GM23338 (cell line): ENCODE data around the gene ZFP90. TPM values are rescaled to one million over a fixed set of nuclear protein-coding genes. Genes with fewer than 3 reads are reported as not detected.
"Not testable (repeated sequence)": the region's sequence is repeated elsewhere in the genome, so short reads cannot be mapped to it uniquely, and the experiment has no call there.

ENCODE experiments used
- ATAC-seq: fragments of 200-7000 bp; cut with Tn5 transposase; 3 replicates; pipeline ENCODE4 v1.9.1; 2020
- DNase-seq: peaks from one replicate; pipeline ENCODE4 v3.0.0-alpha.2; 2015; ENCODE audit warnings: low spot score
- H2AFZ ChIP-seq: fragments of 200-600 bp; sonication (generic); 2 replicates; pipeline ENCODE4 v1.8.0; 2016; ENCODE audit warnings: antibody characterized with exemption, mild to moderate bottlenecking, moderate library complexity
- H3F3A ChIP-seq: fragments of 200-600 bp; sonication (generic); replicated peaks from 2 replicates; pipeline ENCODE4 v1.8.0; 2017; ENCODE audit warnings: antibody characterized with exemption, mixed run types, low read depth
- H3K27ac ChIP-seq: fragments of 200-600 bp; sonication (generic); 2 replicates; pipeline ENCODE4 v1.6.1; 2016; ENCODE audit warnings: low read depth
- H3K27me3 ChIP-seq: fragments of 200-600 bp; sonication (generic); 2 replicates; pipeline ENCODE4 v1.8.0; 2016; ENCODE audit warnings: mild to moderate bottlenecking, mixed run types, moderate library complexity; ENCODE audit not compliant: insufficient read depth
- H3K36me3 ChIP-seq: fragments of 200-600 bp; sonication (generic); 2 replicates; pipeline ENCODE4 v1.8.0; 2016; ENCODE audit warnings: mild to moderate bottlenecking; ENCODE audit not compliant: insufficient read depth
- H3K4me1 ChIP-seq: fragments of 200-600 bp; sonication (generic); 2 replicates; pipeline ENCODE4 v1.8.0; 2016; ENCODE audit warnings: mild to moderate bottlenecking, moderate library complexity; ENCODE audit not compliant: insufficient read depth
- H3K4me2 ChIP-seq: fragments of 200-600 bp; sonication (generic); 2 replicates; pipeline ENCODE4 v1.7.1; 2017; ENCODE audit warnings: mixed run types
- H3K4me3 ChIP-seq: fragments of 200-600 bp; sonication (generic); 2 replicates; pipeline ENCODE4 v1.6.1; 2016; ENCODE audit warnings: mixed run types
- H3K79me2 ChIP-seq: fragments of 200-600 bp; sonication (generic); replicated peaks from 2 replicates; pipeline ENCODE4 v1.8.0; 2017; ENCODE audit warnings: mild to moderate bottlenecking; ENCODE audit not compliant: insufficient read depth
- H3K9me2 ChIP-seq: fragments of 200-600 bp; sonication (generic); 2 replicates; pipeline ENCODE4 v1.8.0; 2017; ENCODE audit not compliant: insufficient read depth
- H4K20me1 ChIP-seq: fragments of 200-600 bp; sonication (generic); replicated peaks from 2 replicates; pipeline ENCODE4 v1.8.0; 2017; ENCODE audit warnings: mild to moderate bottlenecking; ENCODE audit not compliant: insufficient read depth
- H3K27ac Mint-ChIP-seq: 2 replicates; pipeline ENCODE4 v1.8.0; 2020; ENCODE audit warnings: inconsistent platforms, mild to moderate bottlenecking, moderate library complexity, mixed read lengths
- H3K27me3 Mint-ChIP-seq: 3 replicates; pipeline ENCODE4 v1.8.0; 2022; ENCODE audit warnings: low read depth, mild to moderate bottlenecking, moderate library complexity, mixed read lengths, inconsistent platforms; ENCODE audit not compliant: insufficient read depth, poor library complexity
- H3K36me3 Mint-ChIP-seq: 3 replicates; pipeline ENCODE4 v1.8.0; 2021; ENCODE audit warnings: low read depth, mild to moderate bottlenecking, inconsistent platforms, moderate library complexity, mixed read lengths
- H3K4me1 Mint-ChIP-seq: 3 replicates; pipeline ENCODE4 v1.8.0; 2020; ENCODE audit warnings: mild to moderate bottlenecking, inconsistent platforms, mixed read lengths
- H3K4me3 Mint-ChIP-seq: 3 replicates; pipeline ENCODE4 v1.8.0; 2021; ENCODE audit warnings: moderate library complexity, mild to moderate bottlenecking, inconsistent platforms, mixed read lengths
- H3K9me3 Mint-ChIP-seq: 3 replicates; pipeline ENCODE4 v1.8.0; 2020; ENCODE audit warnings: moderate library complexity, mild to moderate bottlenecking, inconsistent platforms, mixed read lengths
- ETS1 ChIP-seq: IDR thresholded peaks from 2 replicates; pipeline ENCODE4 v1.6.1; 2016; ENCODE audit warnings: antibody characterized with exemption
- EZH2phosphoT487 ChIP-seq: fragments of 200-600 bp; sonication (generic); IDR thresholded peaks from one replicate; pipeline ENCODE4 v1.8.1; 2018; ENCODE audit warnings: antibody characterized with exemption; ENCODE audit not compliant: unreplicated experiment
- JUNB ChIP-seq: IDR thresholded peaks from one replicate; pipeline ENCODE4 v1.6.1; 2016; ENCODE audit warnings: antibody characterized with exemption; ENCODE audit not compliant: unreplicated experiment
- REST ChIP-seq: IDR thresholded peaks from one replicate; pipeline ENCODE4 v1.6.1; 2018; ENCODE audit warnings: antibody characterized with exemption; ENCODE audit not compliant: unreplicated experiment
- ZNF331 ChIP-seq: fragments of 250-450 bp; sonication (Bioruptor Pico); IDR thresholded peaks from 2 replicates; pipeline ENCODE4 v1.5.0; 2020; ENCODE audit warnings: low read depth, mild to moderate bottlenecking, moderate library complexity
- polyA plus RNA-seq: library from polyadenylated mRNA; unstranded; fragments of >200 nt; fragmentation: Nextera tagmentation; extraction: Ambion mirVana; gene quantifications from 2 replicates; pipeline ENCODE4 v1.2.1, GENCODE V29; 2016
- total RNA-seq: library from RNA; depleted of rRNA; stranded (reverse); fragments of >200 nt; shearing (Covaris generic); gene quantifications from 2 replicates; pipeline ENCODE4 v1.2.3, GENCODE V29; 2014
- TF ChIP-seq, protein P1 (sequence below): fragments of 250-450 bp; sonication (Bioruptor Pico); IDR thresholded peaks from 2 replicates; pipeline ENCODE4 v1.5.0; 2020; ENCODE audit warnings: mild to moderate bottlenecking, moderate library complexity

Gene ZFP90
- total and polyA plus RNA-seq, 2 experiments from 2014 or later: 12.8 to 14.6 TPM

DNA sequence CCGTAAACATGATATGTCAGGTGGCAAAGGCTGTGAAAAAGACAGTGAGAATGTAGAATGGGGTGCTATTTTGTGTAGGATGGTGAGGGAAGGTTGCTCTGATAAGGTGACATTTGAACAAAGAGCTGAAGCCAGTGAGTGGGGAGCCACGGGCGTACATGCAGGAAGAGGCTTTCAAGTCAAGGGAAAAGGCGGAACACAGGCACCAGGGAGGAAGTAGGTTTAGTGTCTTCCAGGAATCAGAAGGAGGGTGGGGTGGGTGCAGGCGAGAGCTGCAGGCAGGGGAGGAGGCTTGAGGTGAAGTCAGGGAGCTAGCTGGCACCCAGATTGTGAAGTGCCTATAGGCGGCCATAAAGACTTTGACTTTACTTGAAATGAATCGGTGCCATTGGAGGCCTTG, 14.1 kb downstream of the ZFP90 start (continued):
- TF ChIP-seq JUNB (no peak), ETS1 (no peak)

DNA sequence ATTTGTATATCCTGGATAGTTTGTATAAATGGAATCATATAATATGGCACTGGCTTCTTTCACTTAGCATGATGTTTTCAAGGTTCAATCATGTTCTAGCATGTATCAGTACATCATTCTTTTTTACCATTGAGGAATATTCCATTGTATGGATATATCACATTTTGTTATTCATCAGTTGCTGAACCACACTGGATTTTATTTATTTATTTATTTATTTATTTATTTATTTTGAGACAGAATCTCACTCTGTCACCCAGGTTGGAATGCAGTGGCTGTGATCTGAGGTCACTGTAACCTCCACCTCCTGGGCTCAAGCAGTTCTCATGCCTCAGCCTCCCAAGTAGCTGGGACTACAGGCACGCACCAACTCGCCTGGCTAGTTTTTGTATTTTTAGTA, 21.2 kb downstream of the ZFP90 start:
- not testable (repeated sequence) for H3K27ac ChIP-seq, H3K79me2 ChIP-seq, H3K4me1 ChIP-seq, H3K27me3 ChIP-seq, ATAC-seq, H3K4me3 ChIP-seq, H2AFZ ChIP-seq, DNase-seq, H3K9me2 ChIP-seq, H3K4me3 Mint-ChIP-seq, H4K20me1 ChIP-seq, H3K27ac Mint-ChIP-seq, H3K27me3 Mint-ChIP-seq, H3K4me2 ChIP-seq, H3K4me1 Mint-ChIP-seq
- H3F3A ChIP-seq: peaks cover 10% of the 10 kb centered on the region; the same call in 1 of the 2 replicates
- Mint-ChIP-seq H3K9me3 (peaks cover 94% of the 10 kb centered on the region), H3K36me3 (peaks cover 100% of the 10 kb centered on the region)
- H3K36me3 ChIP-seq: peaks cover 67% of the 10 kb centered on the region

GRCh38 chr16:68563631-68564381, 24.7 kb downstream of the ZFP90 start:
- H3K9me2 ChIP-seq: no peaks in the 10 kb centered on the region
- H2AFZ ChIP-seq: no peak overlapping the region
- H3K4me1 Mint-ChIP-seq: no peaks in the 10 kb centered on the region
- no peaks in the 10 kb centered on the region for H4K20me1 ChIP-seq
- no peaks in the 10 kb centered on the region for H3K4me1 ChIP-seq
- peaks cover 100% of the 10 kb centered on the region for H3K9me3 Mint-ChIP-seq
- H3K27ac Mint-ChIP-seq: no peak overlapping the region
- H3K27ac ChIP-seq: no peak overlapping the region
- ATAC-seq (no peak), DNase-seq (peak; percentile 9)
- H3K4me3 ChIP-seq: no peak overlapping the region; the same call in 1 of the 2 replicates
- peaks cover 5% of the 10 kb centered on the region for H3K27me3 Mint-ChIP-seq
- H3F3A ChIP-seq: peaks cover 10% of the 10 kb centered on the region; the same call in 1 of the 2 replicates
- H3K4me3 Mint-ChIP-seq: no peak overlapping the region
- H3K4me2 ChIP-seq: no peak overlapping the region
- peaks cover 90% of the 10 kb centered on the region for H3K36me3 Mint-ChIP-seq
- no peaks in the 10 kb centered on the region for H3K27me3 ChIP-seq
- no peaks in the 10 kb centered on the region for H3K79me2 ChIP-seq
- peaks cover 77% of the 10 kb centered on the region for H3K36me3 ChIP-seq
- TF ChIP-seq REST (no peak), ZNF331 (no peak), ETS1 (no peak), EZH2phosphoT487 (no peak)
- TF ChIP-seq, protein P1, sequence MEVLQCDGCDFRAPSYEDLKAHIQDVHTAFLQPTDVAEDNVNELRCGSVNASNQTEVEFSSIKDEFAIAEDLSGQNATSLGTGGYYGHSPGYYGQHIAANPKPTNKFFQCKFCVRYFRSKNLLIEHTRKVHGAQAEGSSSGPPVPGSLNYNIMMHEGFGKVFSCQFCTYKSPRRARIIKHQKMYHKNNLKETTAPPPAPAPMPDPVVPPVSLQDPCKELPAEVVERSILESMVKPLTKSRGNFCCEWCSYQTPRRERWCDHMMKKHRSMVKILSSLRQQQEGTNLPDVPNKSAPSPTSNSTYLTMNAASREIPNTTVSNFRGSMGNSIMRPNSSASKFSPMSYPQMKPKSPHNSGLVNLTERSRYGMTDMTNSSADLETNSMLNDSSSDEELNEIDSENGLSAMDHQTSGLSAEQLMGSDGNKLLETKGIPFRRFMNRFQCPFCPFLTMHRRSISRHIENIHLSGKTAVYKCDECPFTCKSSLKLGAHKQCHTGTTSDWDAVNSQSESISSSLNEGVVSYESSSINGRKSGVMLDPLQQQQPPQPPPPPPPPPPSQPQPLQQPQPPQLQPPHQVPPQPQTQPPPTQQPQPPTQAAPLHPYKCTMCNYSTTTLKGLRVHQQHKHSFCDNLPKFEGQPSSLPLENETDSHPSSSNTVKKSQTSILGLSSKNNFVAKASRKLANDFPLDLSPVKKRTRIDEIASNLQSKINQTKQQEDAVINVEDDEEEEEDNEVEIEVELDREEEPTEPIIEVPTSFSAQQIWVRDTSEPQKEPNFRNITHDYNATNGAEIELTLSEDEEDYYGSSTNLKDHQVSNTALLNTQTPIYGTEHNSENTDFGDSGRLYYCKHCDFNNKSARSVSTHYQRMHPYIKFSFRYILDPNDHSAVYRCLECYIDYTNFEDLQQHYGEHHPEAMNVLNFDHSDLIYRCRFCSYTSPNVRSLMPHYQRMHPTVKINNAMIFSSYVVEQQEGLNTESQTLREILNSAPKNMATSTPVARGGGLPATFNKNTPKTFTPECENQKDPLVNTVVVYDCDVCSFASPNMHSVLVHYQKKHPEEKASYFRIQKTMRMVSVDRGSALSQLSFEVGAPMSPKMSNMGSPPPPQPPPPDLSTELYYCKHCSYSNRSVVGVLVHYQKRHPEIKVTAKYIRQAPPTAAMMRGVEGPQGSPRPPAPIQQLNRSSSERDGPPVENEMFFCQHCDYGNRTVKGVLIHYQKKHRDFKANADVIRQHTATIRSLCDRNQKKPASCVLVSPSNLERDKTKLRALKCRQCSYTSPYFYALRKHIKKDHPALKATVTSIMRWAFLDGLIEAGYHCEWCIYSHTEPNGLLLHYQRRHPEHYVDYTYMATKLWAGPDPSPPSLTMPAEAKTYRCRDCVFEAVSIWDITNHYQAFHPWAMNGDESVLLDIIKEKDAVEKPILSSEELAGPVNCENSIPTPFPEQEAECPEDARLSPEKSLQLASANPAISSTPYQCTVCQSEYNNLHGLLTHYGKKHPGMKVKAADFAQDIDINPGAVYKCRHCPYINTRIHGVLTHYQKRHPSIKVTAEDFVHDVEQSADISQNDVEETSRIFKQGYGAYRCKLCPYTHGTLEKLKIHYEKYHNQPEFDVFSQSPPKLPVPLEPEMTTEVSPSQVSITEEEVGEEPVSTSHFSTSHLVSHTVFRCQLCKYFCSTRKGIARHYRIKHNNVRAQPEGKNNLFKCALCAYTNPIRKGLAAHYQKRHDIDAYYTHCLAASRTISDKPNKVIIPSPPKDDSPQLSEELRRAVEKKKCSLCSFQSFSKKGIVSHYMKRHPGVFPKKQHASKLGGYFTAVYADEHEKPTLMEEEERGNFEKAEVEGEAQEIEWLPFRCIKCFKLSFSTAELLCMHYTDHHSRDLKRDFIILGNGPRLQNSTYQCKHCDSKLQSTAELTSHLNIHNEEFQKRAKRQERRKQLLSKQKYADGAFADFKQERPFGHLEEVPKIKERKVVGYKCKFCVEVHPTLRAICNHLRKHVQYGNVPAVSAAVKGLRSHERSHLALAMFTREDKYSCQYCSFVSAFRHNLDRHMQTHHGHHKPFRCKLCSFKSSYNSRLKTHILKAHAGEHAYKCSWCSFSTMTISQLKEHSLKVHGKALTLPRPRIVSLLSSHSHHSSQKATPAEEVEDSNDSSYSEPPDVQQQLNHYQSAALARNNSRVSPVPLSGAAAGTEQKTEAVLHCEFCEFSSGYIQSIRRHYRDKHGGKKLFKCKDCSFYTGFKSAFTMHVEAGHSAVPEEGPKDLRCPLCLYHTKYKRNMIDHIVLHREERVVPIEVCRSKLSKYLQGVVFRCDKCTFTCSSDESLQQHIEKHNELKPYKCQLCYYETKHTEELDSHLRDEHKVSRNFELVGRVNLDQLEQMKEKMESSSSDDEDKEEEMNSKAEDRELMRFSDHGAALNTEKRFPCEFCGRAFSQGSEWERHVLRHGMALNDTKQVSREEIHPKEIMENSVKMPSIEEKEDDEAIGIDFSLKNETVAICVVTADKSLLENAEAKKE: no peak
